OCI-LY1 (cell line): Measurements from ENCODE around the gene OGN.

Experiments used
- CTCF ChIP-seq: fragments of 200-600 bp; sonication (generic), shearing (Covaris generic); IDR thresholded peaks from 2 replicates; pipeline ENCODE4 v1.5.1; 2017; ENCODE audit warnings: mild to moderate bottlenecking, antibody characterized with exemption, low read length, moderate library complexity, mixed read lengths
- EZH2 ChIP-seq: fragments of 200-600 bp; sonication (generic), shearing (Covaris generic); IDR thresholded peaks from 2 replicates; pipeline ENCODE4 v1.8.0; 2017; ENCODE audit warnings: borderline replicate concordance, mixed run types, mild to moderate bottlenecking, antibody characterized with exemption, low read length, moderate library complexity, mixed read lengths

GRCh38 chr9:92408747-92409478 lies 4.5 kb upstream of the OGN start:
- TF ChIP-seq EZH2 (no peak), CTCF (no peak)
